ENCODE results near the gene CGNL1.

CGNL1 gene

DNA sequence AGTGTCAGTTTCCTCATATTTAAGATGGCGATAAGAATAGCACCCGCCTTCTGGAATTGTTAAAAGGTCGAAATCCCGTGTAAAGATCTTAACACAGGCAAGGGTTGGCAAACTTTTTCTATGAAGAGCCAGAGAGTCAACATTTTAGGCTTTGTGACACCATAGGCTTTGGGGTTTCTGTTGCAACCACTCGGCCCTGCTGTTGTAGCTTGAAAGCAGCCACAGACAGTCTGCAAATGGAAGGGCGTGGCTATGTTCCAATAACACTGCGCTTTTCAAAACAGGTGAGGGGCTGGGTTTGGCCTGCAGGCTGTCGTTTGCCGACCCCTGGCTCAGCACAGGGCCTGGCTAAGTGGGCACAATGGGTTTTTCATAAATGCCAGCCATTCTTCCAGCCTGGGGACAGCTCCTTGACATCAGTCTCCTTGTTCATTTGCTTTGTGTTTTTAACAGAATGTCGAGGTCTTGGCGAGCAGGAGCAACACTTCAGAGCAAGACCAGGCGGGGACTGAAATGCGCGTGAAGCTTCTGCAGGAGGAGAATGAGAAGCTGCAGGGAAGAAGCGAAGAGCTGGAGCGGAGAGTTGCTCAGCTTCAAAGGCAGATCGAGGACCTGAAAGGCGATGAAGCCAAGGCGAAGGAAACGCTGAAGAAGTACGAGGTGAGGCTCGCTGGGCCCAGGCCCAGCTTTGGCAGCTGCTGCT, 140.2 kb downstream of the CGNL1 start:
- in situ Hi-C loops (cut with HindIII; ENCODE audit: low sequenced_read_pairs), result loop anchor here (5.0 kb wide), 1 partner anchor 179 kb away; no protein-coding TSS in a partner anchor

DNA sequence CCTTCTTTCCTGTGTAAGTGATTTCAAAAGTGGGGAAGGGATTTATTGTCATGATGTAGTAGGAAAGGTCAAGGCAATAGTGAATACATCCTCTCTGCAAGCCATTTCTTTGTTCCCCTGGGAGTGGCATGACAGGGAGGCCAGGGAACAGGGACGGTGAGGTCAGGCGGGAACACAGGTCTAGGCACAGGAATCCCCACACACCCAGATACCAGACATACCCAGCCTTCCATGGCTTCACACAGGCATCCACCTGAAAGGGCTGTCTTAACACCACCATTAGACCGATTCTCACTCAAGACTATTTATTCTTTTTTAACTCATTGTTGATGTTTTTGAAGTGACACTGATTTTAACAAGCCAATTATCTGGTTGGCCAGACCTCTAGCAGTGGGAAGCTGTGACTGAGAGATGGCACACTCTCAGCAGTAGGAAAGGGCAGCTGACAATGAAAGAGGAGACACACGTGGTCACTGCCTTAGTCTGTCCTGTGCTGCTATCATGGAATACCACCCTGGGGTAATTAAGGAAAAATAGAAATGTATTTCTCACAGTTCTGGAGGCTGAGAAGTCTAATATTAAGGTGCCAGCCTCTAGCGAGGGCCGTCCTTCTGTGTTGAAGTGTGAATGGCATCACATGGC, 140.8 kb downstream of the CGNL1 start:
- in situ Hi-C loops (cut with HindIII; ENCODE audit: low sequenced_read_pairs), result loop anchor here (5.0 kb wide), 1 partner anchor 180 kb away; no protein-coding TSS in a partner anchor

DNA sequence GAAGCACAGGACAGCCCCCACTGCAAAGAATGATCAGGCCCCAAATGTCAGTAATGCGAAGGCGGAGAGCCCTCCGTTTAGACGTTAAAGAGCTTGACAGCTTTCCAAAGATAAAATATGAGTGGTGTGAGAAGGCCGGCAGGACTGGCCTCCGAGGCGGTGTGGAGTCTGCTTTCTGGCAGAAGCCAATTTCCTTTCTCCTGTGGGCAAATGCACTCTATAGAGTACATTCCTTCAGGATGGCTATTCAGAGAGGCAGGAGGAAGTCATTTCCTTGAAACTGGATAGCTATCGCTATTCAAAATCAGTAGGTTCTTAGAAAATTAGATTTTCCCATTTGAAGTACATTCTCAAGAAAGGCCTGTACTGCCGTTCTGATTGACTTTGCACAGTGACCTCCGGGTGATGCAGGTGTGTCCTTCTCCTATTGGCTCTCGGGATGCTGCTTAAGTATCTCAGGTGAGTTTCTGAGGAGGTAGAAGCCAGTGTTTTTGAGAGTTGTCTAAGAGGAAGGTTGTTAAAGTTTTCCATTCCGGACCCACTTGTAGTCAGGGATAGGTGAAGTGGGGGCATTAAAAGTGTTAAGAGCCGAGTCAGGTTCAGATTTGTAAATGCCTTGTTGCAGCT, 142.6 kb downstream of the CGNL1 start:
- in situ Hi-C loops (cut with HindIII; ENCODE audit: low sequenced_read_pairs), result loop anchor here (5.0 kb wide), 1 partner anchor 182 kb away; no protein-coding TSS in a partner anchor

DNA sequence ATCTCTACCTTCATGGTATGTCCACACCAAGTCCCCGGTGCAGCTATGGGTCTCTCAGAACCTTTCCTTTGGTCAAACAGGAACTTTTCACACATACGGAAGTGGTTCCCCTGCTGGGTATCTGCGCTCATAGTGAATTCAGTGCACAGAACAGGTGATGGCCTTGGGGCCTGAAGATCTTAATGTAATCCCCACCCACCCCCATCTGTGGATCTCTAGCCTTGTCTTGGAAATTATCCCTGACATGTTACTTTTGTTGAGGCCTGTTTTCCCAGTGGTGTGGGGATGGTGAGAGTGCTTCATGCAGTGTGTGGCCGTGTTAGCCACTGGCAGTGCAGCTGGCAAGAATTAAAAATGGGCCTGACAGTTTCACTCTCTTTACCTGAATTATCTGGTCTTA, 143.5 kb downstream of the CGNL1 start:
- in situ Hi-C loops (cut with HindIII; ENCODE audit: low sequenced_read_pairs), result loop anchor here (5.0 kb wide), 1 partner anchor 183 kb away; no protein-coding TSS in a partner anchor

DNA sequence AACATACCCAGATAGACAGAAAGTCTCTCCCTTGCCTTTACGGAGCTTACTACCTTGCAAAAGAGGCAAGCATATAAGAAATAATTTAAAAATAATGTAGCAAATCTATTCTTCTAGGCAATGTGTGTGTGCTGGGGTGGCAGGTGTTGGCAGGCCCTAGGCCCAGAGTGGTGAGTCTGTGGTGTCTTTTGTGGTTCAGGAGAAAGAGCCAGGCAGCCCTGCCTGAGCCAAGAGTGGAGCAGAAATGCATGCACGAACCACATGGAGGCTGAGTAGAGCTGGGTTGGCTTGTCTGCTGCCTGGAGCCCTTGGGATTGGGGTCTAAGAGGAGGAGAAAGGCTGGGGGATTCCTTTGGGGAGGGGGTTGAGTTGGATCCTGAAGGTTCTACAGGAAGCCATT, 145.2 kb downstream of the CGNL1 start:
- in situ Hi-C loops (cut with HindIII; ENCODE audit: low sequenced_read_pairs), result no loop called here

DNA sequence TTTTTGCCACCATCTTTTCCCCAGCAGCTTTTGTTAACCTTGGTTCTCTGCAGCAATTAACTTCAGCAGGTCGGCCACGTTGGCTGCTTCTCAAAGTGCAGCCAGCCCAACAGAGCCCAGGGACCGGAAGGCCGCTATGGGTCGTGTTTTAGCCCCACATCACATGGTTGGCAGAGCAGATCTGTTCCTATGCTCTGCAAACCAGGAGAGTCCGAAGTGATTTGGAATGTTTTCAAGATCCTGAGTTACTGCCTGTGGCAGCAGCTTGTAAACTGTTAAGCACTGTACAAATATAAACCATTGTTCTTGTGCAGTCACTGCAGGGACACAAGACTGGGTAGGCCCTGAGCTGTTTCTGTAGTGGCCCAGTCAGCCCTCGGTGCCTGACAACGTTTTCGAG, 145.8 kb downstream of the CGNL1 start:
- in situ Hi-C loops (cut with HindIII; ENCODE audit: low sequenced_read_pairs), result no loop called here

DNA sequence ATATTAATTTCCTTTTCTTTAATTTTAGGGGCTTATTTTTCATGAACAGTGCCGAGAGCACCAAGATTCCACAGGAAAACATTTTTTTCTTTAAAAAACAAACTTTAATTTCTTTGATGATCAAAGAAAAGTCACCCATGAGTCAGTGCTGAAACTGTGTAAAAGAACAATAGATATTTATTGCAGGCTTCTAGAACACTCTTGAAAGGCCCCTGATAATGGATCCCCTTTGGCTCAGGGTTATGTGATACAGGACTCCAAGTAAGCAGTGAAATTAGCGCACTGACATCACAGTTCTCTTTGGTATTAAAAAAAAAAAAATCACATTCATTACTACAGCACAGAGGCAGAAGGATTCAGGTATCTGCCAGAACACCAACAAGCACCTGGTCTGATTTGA, 149.3 kb downstream of the CGNL1 start:
- in situ Hi-C loops (cut with HindIII; ENCODE audit: low sequenced_read_pairs), result loop anchor here (25.0 kb wide), 1 partner anchor 388 kb away; no protein-coding TSS in a partner anchor

DNA sequence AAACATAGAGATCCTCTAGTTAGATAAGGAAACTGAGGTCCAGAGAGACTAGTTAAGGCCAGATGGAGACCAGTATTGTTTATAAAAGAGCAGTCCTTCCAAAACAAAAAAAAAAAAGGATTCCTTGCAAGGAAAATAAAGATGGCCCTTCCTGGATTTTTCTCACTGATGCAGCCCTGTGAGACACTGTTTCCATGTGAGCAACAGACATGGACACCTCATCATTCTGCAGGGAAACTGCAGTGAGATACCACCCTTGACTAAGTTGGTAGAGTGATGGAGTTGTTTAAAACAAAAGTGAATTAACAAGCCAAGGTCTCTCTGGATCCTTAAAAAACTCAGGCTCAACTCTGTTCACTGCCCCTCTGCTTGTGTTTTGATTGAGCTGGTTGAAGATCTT, 149.8 kb downstream of the CGNL1 start:
- in situ Hi-C loops (cut with HindIII; ENCODE audit: low sequenced_read_pairs), result loop anchor here (25.0 kb wide), 1 partner anchor 389 kb away; no protein-coding TSS in a partner anchor

DNA sequence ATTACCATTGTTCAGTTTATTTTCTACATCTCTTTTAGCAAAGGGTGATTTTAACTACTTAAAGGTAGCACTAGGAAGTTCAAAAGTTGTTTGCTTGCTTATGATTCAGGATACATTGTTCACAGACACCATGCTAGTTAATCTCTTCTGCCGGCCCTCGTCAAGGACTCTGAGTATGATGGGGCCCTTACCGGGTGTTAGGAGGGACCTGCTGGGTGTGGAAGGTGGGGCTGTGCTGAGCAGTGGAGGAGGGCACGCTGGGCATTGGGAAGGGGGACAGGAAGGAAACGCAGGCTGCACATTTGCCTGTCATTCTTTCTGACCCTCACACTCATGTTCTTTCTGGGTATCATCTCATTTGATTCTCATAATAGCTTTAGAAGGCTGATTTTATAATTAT, 150.3 kb downstream of the CGNL1 start:
- in situ Hi-C loops (cut with HindIII; ENCODE audit: low sequenced_read_pairs), result loop anchor here (25.0 kb wide), 1 partner anchor 389 kb away; no protein-coding TSS in a partner anchor

DNA sequence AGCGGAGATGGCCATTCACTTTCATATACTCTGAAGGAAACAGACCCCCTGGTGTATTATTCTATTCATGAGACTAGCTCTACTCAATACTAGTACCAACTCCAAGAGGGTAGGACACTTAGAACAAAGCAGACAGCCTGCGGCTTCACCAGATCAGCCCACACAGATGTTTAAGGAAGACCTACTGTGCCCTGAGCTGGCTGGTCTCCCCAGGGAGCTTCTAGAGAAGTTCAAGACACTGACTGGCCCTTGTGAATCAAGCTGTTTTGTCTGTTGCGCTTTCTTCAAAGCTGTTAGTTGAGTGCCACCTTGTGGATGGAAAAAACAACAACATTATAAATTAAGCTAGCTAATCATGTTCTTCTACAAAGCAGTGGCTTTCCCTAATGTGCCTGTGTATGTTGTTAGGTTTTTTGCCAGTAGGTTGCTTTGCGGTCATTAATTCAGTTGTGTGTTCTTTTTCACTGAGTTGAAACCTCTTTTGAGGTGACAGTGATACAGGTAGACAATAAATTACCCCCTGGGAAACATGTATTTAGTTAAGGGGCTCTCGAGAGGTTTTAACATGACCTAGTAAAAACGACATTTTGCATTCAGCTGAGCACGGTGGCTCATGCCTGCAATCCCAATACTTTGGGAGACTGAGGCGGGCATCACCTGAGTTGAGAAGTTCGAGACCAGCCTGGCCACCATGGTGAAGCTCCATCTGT, 151.2 kb downstream of the CGNL1 start:
- in situ Hi-C loops (cut with HindIII; ENCODE audit: low sequenced_read_pairs), result loop anchor here (25.0 kb wide), 1 partner anchor 390 kb away; no protein-coding TSS in a partner anchor

DNA sequence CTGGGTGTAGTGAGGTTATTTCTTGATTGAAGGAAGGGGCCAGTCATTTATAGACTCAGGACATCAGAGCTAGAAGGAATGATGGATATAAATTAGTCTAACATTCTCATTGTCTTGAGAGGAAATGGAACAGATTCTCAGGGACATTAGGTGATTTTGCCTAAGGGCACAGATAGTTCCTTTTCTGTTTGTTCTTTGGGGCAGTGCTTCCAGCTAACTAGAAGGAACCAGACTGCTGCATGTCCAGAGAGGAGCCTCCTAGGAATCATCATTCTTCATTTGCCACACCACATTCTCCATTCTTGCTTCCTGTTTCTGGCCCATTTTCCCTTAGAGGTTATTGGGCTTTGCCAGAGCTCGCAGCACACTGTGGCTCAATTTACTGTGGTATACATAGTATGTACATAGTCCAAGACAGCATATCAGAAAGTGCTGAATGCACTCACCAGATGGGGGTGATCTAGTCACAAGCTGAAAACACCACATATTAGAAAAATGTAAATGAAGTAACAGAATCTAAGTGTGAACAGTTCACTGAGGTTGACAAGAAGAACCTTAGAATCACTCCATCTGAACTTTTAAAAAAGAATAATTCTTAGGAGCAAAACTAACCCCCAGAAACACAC, 152.7 kb downstream of the CGNL1 start:
- in situ Hi-C loops (cut with HindIII; ENCODE audit: low sequenced_read_pairs), result loop anchor here (25.0 kb wide), 1 partner anchor 392 kb away; no protein-coding TSS in a partner anchor

DNA sequence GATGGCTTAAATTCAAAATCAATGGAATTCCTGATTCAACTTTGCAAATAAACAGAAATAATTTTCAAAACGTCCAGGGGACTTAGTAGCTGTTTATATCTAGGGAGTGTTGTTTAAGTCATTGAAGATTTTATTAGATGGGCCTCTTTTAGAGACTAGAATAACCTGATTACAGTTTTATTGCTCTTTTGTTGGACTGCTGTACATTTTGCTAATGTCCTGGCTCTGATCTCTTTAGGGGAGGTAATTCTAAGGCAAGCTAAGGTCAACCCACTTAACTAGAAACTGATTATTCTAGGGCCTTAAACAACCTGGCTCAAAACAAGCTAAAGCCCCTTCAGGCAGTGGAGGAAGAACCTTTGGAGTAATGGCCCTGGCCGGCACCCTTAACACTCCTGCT, 153.4 kb downstream of the CGNL1 start:
- in situ Hi-C loops (cut with HindIII; ENCODE audit: low sequenced_read_pairs), result loop anchor here (25.0 kb wide), 1 partner anchor 392 kb away; no protein-coding TSS in a partner anchor

DNA sequence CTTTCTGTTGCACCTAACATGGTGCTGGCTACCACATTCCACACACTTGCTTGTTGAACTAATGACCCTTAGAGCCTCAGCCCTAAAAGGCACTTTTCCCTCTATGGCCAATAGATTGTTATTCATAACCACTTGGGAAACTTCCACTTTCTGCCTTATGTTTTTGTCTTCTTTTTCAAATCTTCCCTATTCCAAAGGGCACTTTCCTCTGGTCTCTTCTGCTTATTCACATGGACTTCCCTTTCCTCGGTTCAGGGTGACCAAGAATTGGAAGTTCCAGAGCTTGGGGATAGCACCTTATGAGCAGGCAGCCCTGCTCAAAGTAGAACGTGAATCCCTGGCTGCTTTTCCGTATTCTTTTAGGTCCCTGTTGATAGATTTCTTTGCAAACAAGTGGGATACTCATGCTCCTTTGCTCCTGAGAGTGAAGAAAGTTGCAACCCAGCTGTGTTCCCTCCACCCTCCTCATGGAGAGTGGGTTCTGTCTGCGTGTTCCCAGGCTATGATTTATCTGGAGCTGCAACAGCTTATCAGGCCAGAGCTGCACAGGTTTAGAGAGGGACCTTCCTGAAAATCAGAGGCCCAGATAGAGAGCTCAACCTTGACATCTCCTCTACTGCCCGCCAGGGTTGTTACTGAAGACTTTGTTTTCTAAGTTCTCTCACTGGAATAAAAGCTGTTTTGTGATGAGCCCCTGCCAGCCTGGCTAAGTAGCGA, 156.6 kb downstream of the CGNL1 start:
- in situ Hi-C loops (cut with HindIII; ENCODE audit: low sequenced_read_pairs), result loop anchor here (25.0 kb wide), 1 partner anchor 396 kb away; no protein-coding TSS in a partner anchor

DNA sequence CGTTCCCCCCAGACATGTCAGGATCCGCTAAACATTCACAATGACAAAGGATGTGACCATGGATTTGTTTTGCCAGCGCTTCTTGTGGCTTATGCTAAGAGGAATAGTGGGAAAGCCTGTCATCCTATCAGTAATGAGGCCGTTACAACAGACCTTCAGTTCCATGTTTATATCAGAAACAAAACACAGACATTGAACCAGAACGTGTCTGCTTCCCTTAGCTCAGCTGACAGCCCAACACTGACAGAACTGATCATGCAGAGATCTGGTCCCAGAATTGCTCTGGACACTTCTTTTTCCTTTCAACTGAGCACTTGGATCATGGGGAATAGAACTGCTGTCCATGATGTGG, 157.1 kb downstream of the CGNL1 start:
- in situ Hi-C loops (cut with HindIII; ENCODE audit: low sequenced_read_pairs), result loop anchor here (25.0 kb wide), 1 partner anchor 396 kb away; no protein-coding TSS in a partner anchor

DNA sequence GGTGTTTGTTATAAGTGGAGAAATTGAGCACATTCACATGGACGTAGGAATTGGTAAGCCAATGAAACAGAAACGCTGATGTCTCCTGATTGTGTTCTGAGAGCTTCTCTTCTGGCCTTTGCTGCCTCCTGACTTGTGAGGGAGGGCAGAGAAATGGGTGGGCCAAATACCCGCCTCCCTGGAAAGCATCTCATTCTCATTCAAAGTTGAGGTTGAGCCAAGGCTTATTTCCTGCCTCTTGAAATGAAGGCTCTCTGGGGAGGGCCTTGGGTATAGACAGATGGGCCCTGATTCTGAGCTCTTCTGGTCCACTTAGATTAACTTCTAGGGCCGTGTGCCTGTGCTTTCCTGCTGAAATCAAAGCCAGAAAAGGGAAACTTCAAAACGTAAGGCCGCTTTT, 158.0 kb downstream of the CGNL1 start:
- in situ Hi-C loops (cut with HindIII; ENCODE audit: low sequenced_read_pairs), result loop anchor here (25.0 kb wide), 1 partner anchor 397 kb away; no protein-coding TSS in a partner anchor

DNA sequence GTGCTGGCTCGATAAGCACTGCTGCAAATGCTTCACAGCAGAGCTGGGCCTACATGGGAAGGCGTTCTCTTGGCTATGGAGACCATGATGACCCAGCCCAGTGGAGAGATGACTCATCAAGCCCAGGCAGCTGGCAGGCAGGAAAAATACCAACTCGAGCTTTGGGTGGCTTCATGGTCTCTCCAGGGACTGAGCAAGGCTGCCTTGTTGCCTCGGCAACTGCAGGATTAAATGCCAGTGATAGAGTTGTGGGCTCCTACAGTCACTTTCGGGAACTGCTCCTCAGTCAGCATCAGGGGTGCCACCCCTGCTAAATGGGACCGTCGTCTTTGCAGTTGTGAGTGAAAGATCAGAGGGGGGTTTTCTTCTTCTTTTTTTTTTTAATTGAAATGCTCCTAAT, 160.8 kb downstream of the CGNL1 start:
- in situ Hi-C loops (cut with HindIII; ENCODE audit: low sequenced_read_pairs), result loop anchor here (25.0 kb wide), 1 partner anchor 400 kb away; no protein-coding TSS in a partner anchor

DNA sequence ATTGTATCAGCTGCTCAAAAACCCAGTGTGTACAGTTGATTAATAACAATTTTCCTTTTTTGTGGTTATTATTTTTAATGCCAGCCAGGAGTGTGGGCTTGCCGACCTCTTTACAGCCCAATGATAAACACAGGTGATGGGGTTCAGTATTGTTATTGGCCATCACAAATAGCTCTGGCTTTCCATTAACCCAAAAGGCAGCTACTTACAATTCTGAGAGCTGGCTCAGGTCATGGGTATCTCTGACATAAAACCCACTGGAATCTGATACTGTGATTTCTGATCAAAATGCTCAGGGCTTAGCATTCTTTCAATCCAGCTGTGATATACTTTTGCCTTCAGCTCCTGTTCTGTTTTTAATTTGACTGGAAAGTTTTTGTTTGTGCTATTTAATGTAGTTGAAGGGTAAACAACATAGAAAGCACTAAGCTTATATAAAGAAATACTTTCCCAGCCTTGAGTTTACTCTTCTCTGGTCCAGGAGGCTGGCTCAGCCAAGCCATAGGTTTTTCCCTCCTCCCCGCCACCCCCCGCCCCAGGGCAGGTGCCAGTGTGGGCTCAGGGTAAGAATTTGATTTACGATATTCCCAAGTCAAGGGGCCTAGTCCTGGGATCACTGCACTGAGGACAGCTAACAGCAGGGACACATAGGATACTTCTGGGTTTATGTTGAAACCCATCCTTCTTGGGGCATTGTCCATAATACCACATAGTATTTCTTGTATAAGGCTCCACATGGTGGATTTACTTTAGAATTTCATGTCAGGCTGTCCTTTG, 161.4 kb downstream of the CGNL1 start:
- in situ Hi-C loops (cut with HindIII; ENCODE audit: low sequenced_read_pairs), result loop anchor here (25.0 kb wide), 1 partner anchor 400 kb away; no protein-coding TSS in a partner anchor

DNA sequence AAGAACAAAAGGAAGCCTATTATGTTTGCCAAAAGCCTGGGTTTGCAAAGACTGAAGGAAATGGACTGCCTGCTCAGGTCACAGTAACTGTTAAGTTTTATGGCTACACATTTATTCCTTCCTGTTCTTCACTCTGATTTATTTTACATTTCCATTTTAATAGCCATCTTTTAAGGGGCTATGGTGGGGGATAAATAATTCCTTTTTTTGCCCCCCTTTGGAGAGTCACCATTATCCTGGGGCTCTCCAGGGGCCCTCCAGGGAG, 161.9 kb downstream of the CGNL1 start:
- in situ Hi-C loops (cut with HindIII; ENCODE audit: low sequenced_read_pairs), result loop anchor here (25.0 kb wide), 1 partner anchor 401 kb away; no protein-coding TSS in a partner anchor

DNA sequence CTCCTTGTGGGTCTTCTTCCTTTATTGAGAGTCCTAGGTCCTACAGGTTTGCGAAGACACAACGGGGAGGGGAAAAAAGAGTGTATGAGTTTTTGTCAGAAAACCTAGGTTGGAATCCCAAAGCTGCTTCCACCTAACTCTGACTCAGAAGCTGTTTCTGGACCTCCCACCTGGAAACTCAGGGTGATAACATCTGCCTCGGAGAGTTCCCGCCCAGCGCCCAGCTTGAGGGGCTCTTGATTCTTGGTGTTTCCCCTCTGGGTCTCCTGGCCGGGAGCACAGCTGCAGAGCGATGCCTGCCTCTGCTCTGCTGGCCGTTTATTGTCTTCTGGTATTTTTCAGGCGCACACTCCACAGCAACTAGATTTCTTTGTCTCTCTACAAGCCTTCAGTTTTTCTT, 162.5 kb downstream of the CGNL1 start:
- in situ Hi-C loops (cut with HindIII; ENCODE audit: low sequenced_read_pairs), result loop anchor here (25.0 kb wide), 1 partner anchor 402 kb away; no protein-coding TSS in a partner anchor

All from endothelial cell of hepatic sinusoid (primary cell).